ENCODE data around the gene HPSE. TPM values are rescaled to one million over a fixed set of nuclear protein-coding genes. Genes with fewer than 3 reads are reported as not detected.

HPSE gene
- total and polyA plus RNA-seq, 2 of the 8 experiments (the other 6 are each of a cell fraction or from before 2014, with no cell fraction given), result 1.5 to 5.0 TPM

GRCh38 chr4:83371936-83372335, 37.3 kb upstream of the HPSE start:
- FAIRE-seq (no peak), DNase-seq (ENCODE audit: low read depth in 1 of 2, low spot score in 2 of 2) (no peak)
- no peak overlapping the region for H2BK20ac ChIP-seq (ENCODE audit: low read length)
- H3K79me2 ChIP-seq (ENCODE audit: control insufficient read depth in 1 of 2, insufficient read depth in 2 of 2, low read length in 2 of 2), result no peaks in the 10 kb centered on the region
- 75% methylated on average over 1 of the region's 1 CpG; no CpG with 5 or more reads in 1 of the 2 experiments for WGBS, 2 experiments (ENCODE audit: extremely low coverage in 1 of 2, insufficient coverage in 1 of 2, insufficient read length in 1 of 2, insufficient replicate concordance in 2 of 2, low coverage in 1 of 2, low lambda C conversion rate in 2 of 2, missing lambda C conversion rate in 1 of 2)
- H3K4me2 ChIP-seq (ENCODE audit: insufficient read depth in 1 of 2, low read depth in 2 of 2, low read length in 2 of 2), result no peak overlapping the region
- no peak overlapping the region for H2BK5ac ChIP-seq (ENCODE audit: low read depth, low read length)
- ChIA-PET CTCF (ENCODE audit: partially characterized antibody) (no interaction called here), POLR2A (ENCODE audit: partially characterized antibody) (no interaction called here)
- no peaks in the 10 kb centered on the region for H3K36me3 ChIP-seq (ENCODE audit: control insufficient read depth in 2 of 4, insufficient read depth in 4 of 4, low read length in 3 of 4)
- no peak overlapping the region for H4K91ac ChIP-seq (replicated peaks; ENCODE audit: insufficient read length, low read length)
- no peaks in the 10 kb centered on the region; the same call in 1 of the 2 replicates for H3K79me1 ChIP-seq (ENCODE audit: low read depth, low read length)
- H3K14ac ChIP-seq (ENCODE audit: insufficient read length), result no peak overlapping the region
- no peak overlapping the region for H3K9ac ChIP-seq (replicated peaks in 1 of 4; ENCODE audit: extremely low read depth in 1 of 4, low read depth in 3 of 4, low read length in 3 of 4)
- H3K4me1 ChIP-seq (replicated peaks in 1 of 4; ENCODE audit: control insufficient read depth in 3 of 4, insufficient read depth in 4 of 4, low read length in 3 of 4), result no peaks in the 10 kb centered on the region
- H3K9me3 ChIP-seq (ENCODE audit: insufficient read depth in 2 of 2, low read depth in 1 of 2, low read length in 1 of 2), result 0 out of 4 replicates have a peak, but pooled peaks cover 0 to 3% of the 10 kb centered on the region in 2 experiments
- H3K4ac ChIP-seq (replicated peaks; ENCODE audit: insufficient read length, low read depth, low read length), result no peak overlapping the region
- H4K20me1 ChIP-seq (replicated peaks in 1 of 2; ENCODE audit: control insufficient read depth in 1 of 2, insufficient read depth in 2 of 2, low read length in 2 of 2), result no peaks in the 10 kb centered on the region
- no peak overlapping the region for H3K27ac ChIP-seq (ENCODE audit: low read depth, low read length)
- no peak overlapping the region for H3K4me3 ChIP-seq (ENCODE audit: extremely low read depth in 1 of 4, insufficient read depth in 2 of 4, low read depth in 3 of 4, low read length in 4 of 4)
- H3K56ac ChIP-seq (replicated peaks; ENCODE audit: insufficient read length, low read depth, low read length), result no peak overlapping the region
- no peak overlapping the region for H4K5ac ChIP-seq (ENCODE audit: insufficient read length, low read depth, low read length)
- H2BK12ac ChIP-seq (ENCODE audit: low read depth, low read length), result no peak overlapping the region
- no peaks in the 10 kb centered on the region; a peak in 2 of 7 replicates for H3K27me3 ChIP-seq (replicated peaks in 1 of 4; ENCODE audit: control insufficient read depth in 3 of 4, extremely low read depth in 1 of 4, insufficient read depth in 3 of 4, low read length in 3 of 4)
- H2AK5ac ChIP-seq (ENCODE audit: low read depth, low read length), result no peak overlapping the region
- H3K23ac ChIP-seq (ENCODE audit: insufficient read length), result no peak overlapping the region
- no peak overlapping the region for H2BK15ac ChIP-seq (ENCODE audit: low read length)
- H3K23me2 ChIP-seq (ENCODE audit: low read depth, low read length), result no peaks in the 10 kb centered on the region
- no peak overlapping the region for H3K18ac ChIP-seq (ENCODE audit: extremely low read depth, low read length)
- no peak for TF ChIP-seq KDM5A (IDR thresholded peaks at IDR 0.05; ENCODE audit: low read length)
- H4K8ac ChIP-seq (ENCODE audit: extremely low read depth, insufficient read depth, low read length), result no peak overlapping the region
- no peak overlapping the region for H2BK120ac ChIP-seq (replicated peaks; ENCODE audit: low read depth, low read length)
- no peak overlapping the region for H2AFZ ChIP-seq (ENCODE audit: low read length)
